Ecto neural progenitor cell (in vitro differentiated cells): ENCODE results near the gene NPPC.
"Not testable (repeated sequence)": the region's sequence is repeated elsewhere in the genome, so short reads cannot be mapped to it uniquely, and the experiment has no call there.

Experiments
- DNase-seq: peaks from one replicate; pipeline ENCODE4 v3.0.0-alpha.2; 2018; ENCODE audit warnings: low spot score

NPPC gene

GRCh38 chr2:231926180-231926741 is at the start of gene NPPC:
NPPC (minus strand) TSS chr2:231926396; CDS start chr2:231926249, 147 bp downstream.
- DNase-seq, result peak; percentile 85

GRCh38 chr2:231975001-231975400 is 48.8 kb upstream of the NPPC start:
- no peak for DNase-seq

- DNase-seq, result no peak
These were observed 44.3 kb upstream of the NPPC start for GRCh38 chr2:231970461-231970860.

- DNase-seq, result no peak
These were observed 42.6 kb upstream of the NPPC start for GRCh38 chr2:231968820-231969219.

GRCh38 chr2:231966886-231967285 is 40.7 kb upstream of the NPPC start:
- DNase-seq, result no peak

- DNase-seq, result no peak
These were observed 38.9 kb upstream of the NPPC start for GRCh38 chr2:231965102-231965501.

GRCh38 chr2:231961349-231962166 is 35.4 kb upstream of the NPPC start, which contains the start of gene DIS3L2:
DIS3L2 (plus strand) TSS chr2:231961713; CDS start chr2:232014928, 53,215 bp downstream.
- DNase-seq, result peak; percentile 88

- no peak for DNase-seq
These were observed 34.7 kb upstream of the NPPC start for GRCh38 chr2:231960810-231961348.

GRCh38 chr2:231957913-231958763 is 31.9 kb upstream of the NPPC start:
- no peak for DNase-seq

- DNase-seq, result no peak
These were observed 29.7 kb upstream of the NPPC start for GRCh38 chr2:231955758-231956472.

- DNase-seq, result no peak
These were observed 25.3 kb upstream of the NPPC start for GRCh38 chr2:231951452-231952035.

- no peak for DNase-seq
These were observed 21.5 kb upstream of the NPPC start for GRCh38 chr2:231947694-231948093.

GRCh38 chr2:231947112-231947511 is 20.9 kb upstream of the NPPC start:
- not testable (repeated sequence) for DNase-seq

GRCh38 chr2:231946241-231946814 is 20.1 kb upstream of the NPPC start:
- no peak for DNase-seq

- no peak for DNase-seq
These were observed 16.0 kb upstream of the NPPC start for GRCh38 chr2:231942180-231942579.

- no peak for DNase-seq
These were observed 15.5 kb upstream of the NPPC start for GRCh38 chr2:231941673-231942072.

GRCh38 chr2:231940795-231941194 is 14.6 kb upstream of the NPPC start:
- peak; percentile 37 for DNase-seq

GRCh38 chr2:231939022-231939421 is 12.8 kb upstream of the NPPC start:
- no peak for DNase-seq

- no peak for DNase-seq
These were observed 10.9 kb upstream of the NPPC start for GRCh38 chr2:231937057-231937456.

- DNase-seq, result no peak
These were observed 10.3 kb upstream of the NPPC start for GRCh38 chr2:231936491-231936890.

- DNase-seq, result no peak
These were observed 9.6 kb upstream of the NPPC start for GRCh38 chr2:231935815-231936214.
